SK-N-SH treated with all-trans-retinoic acid at 6 μM for 48 hours (cell line): Measurements from ENCODE around the gene COX6A2.

Source experiments
- ATAC-seq: fragments of 200-7000 bp; cut with Tn5 transposase; 3 replicates; pipeline ENCODE4 v1.9.1; 2020; ENCODE audit warnings: mild to moderate bottlenecking, moderate library complexity
- BACH2 ChIP-seq: fragments of 250-450 bp; sonication (Bioruptor Pico); IDR thresholded peaks from 2 replicates; pipeline ENCODE4 v1.9.0; 2021; ENCODE audit warnings: mild to moderate bottlenecking, borderline replicate concordance
- CREB5 ChIP-seq: fragments of 250-450 bp; sonication (Bioruptor Pico); IDR thresholded peaks from 2 replicates; pipeline ENCODE4 v1.5.1; 2020; ENCODE audit warnings: low read depth, mild to moderate bottlenecking, moderate library complexity
- CSDC2 ChIP-seq: fragments of 250-450 bp; sonication (Bioruptor Pico); IDR thresholded peaks from 2 replicates; pipeline ENCODE4 v1.5.0; 2020; ENCODE audit warnings: mild to moderate bottlenecking, moderate library complexity
- CSRNP3 ChIP-seq: fragments of 250-450 bp; sonication (Bioruptor Pico); IDR thresholded peaks from 2 replicates; pipeline ENCODE4 v1.5.1; 2021; ENCODE audit warnings: mild to moderate bottlenecking, moderate library complexity
- ESRRG ChIP-seq: fragments of 250-450 bp; sonication (Bioruptor Pico); IDR thresholded peaks from 2 replicates; pipeline ENCODE4 v1.6.1; 2021; ENCODE audit warnings: mild to moderate bottlenecking
- GLIS3 ChIP-seq: fragments of 250-450 bp; sonication (Bioruptor Pico); IDR thresholded peaks from 2 replicates; pipeline ENCODE4 v1.5.0; 2020; ENCODE audit warnings: mild to moderate bottlenecking, moderate library complexity
- ISL1 ChIP-seq: fragments of 250-450 bp; sonication (Bioruptor Pico); IDR thresholded peaks from 2 replicates; pipeline ENCODE4 v2.1.2; 2022; ENCODE audit warnings: mild to moderate bottlenecking, moderate library complexity
- OSR1 ChIP-seq: fragments of 250-450 bp; sonication (Bioruptor Pico); IDR thresholded peaks from 2 replicates; pipeline ENCODE4 v1.8.0; 2022; ENCODE audit warnings: moderate library complexity, mild to moderate bottlenecking, inconsistent platforms
- PATZ1 ChIP-seq: fragments of 250-450 bp; sonication (Bioruptor Pico); IDR thresholded peaks from 2 replicates; pipeline ENCODE4 v1.8.0; 2020; ENCODE audit warnings: mild to moderate bottlenecking, moderate library complexity, borderline replicate concordance
- POU6F1 ChIP-seq: fragments of 250-450 bp; sonication (Bioruptor Pico); IDR thresholded peaks from 2 replicates; pipeline ENCODE4 v1.8.0; 2021; ENCODE audit warnings: low read depth, mild to moderate bottlenecking, moderate library complexity, borderline replicate concordance
- RARB ChIP-seq: fragments of 250-450 bp; sonication (Bioruptor Pico); IDR thresholded peaks from 2 replicates; pipeline ENCODE4 v1.8.0; 2021; ENCODE audit warnings: mild to moderate bottlenecking, moderate library complexity
- SNAI2 ChIP-seq: fragments of 250-450 bp; sonication (Bioruptor Pico); IDR thresholded peaks from 2 replicates; pipeline ENCODE4 v1.5.0; 2020; ENCODE audit warnings: mild to moderate bottlenecking, moderate library complexity
- TCF4 ChIP-seq: fragments of 250-450 bp; sonication (Bioruptor Pico); IDR thresholded peaks from 2 replicates; pipeline ENCODE4 v1.8.0; 2021; ENCODE audit warnings: mild to moderate bottlenecking, moderate library complexity, borderline replicate concordance
- TOX ChIP-seq: fragments of 250-450 bp; sonication (Bioruptor Pico); IDR thresholded peaks from 2 replicates; pipeline ENCODE4 v1.8.0; 2021; ENCODE audit warnings: mild to moderate bottlenecking, moderate library complexity, borderline replicate concordance
- TSHZ2 ChIP-seq: fragments of 250-450 bp; sonication (Bioruptor Pico); IDR thresholded peaks from 2 replicates; pipeline ENCODE4 v1.5.0; 2020; ENCODE audit warnings: mild to moderate bottlenecking, moderate library complexity
- ZC3H10 ChIP-seq: fragments of 250-450 bp; sonication (Bioruptor Pico); IDR thresholded peaks from 2 replicates; pipeline ENCODE4 v1.5.1; 2021; ENCODE audit warnings: mild to moderate bottlenecking, moderate library complexity
- ZFP3 ChIP-seq: fragments of 250-450 bp; sonication (Bioruptor Pico); IDR thresholded peaks from 2 replicates; pipeline ENCODE4 v1.5.0; 2020; ENCODE audit warnings: mild to moderate bottlenecking, moderate library complexity
- ZFP30 ChIP-seq: fragments of 450-650 bp; formaldehyde crosslinking; IDR thresholded peaks from 2 replicates; pipeline ENCODE4 v1.5.0; 2022; ENCODE audit warnings: mild to moderate bottlenecking, moderate library complexity
- ZNF565 ChIP-seq: fragments of 450-650 bp; formaldehyde crosslinking; conservative IDR thresholded peaks from 2 replicates; pipeline ENCODE4 v1.5.0; 2020; ENCODE audit warnings: low read depth, mild to moderate bottlenecking, moderate library complexity
- ZNF70 ChIP-seq: fragments of 450-650 bp; formaldehyde crosslinking; IDR thresholded peaks from 2 replicates; pipeline ENCODE4 v1.5.0; 2020; ENCODE audit warnings: mild to moderate bottlenecking, moderate library complexity
- ZNF8 ChIP-seq: fragments of 450-650 bp; formaldehyde crosslinking; IDR thresholded peaks from 2 replicates; pipeline ENCODE4 v1.5.0; 2020; ENCODE audit warnings: mild to moderate bottlenecking, moderate library complexity

COX6A2 gene

GRCh38 chr16:31464781-31465260 is 36.7 kb upstream of the COX6A2 start:
- no peak for TF ChIP-seq SNAI2 (CRISPR knock-in tag)
- no peak for TF ChIP-seq ZNF8 (CRISPR knock-in tag)
- TF ChIP-seq RARB (CRISPR knock-in tag) = no peak
- TF ChIP-seq OSR1 (CRISPR knock-in tag) = no peak

GRCh38 chr16:31464348-31464769 is 36.2 kb upstream of the COX6A2 start:
- TF ChIP-seq TOX (CRISPR knock-in tag) (no peak), ISL1 (CRISPR knock-in tag) (no peak), RARB (CRISPR knock-in tag) (no peak), ZNF565 (no peak), CREB5 (CRISPR knock-in tag) (no peak), ZFP30 (no peak), SNAI2 (CRISPR knock-in tag) (no peak), OSR1 (CRISPR knock-in tag) (no peak), BACH2 (no peak), CSRNP3 (CRISPR knock-in tag) (no peak), GLIS3 (CRISPR knock-in tag) (no peak), PATZ1 (CRISPR knock-in tag) (no peak), ESRRG (no peak), POU6F1 (CRISPR knock-in tag) (no peak), CSDC2 (CRISPR knock-in tag) (no peak)
- ATAC-seq = no peak

More at GRCh38 chr16:31464781-31465260, 36.7 kb upstream of the COX6A2 start:
- ATAC-seq = no peak

- ATAC-seq = no peak
Observed at GRCh38 chr16:31461921-31462804, 34.0 kb upstream of the COX6A2 start.

GRCh38 chr16:31461201-31461920 is 33.2 kb upstream of the COX6A2 start:
- no peak for ATAC-seq
- TF ChIP-seq TCF4 = no peak
- TF ChIP-seq CSDC2 (CRISPR knock-in tag) = no peak
- no peak for TF ChIP-seq ZNF70
- no peak for TF ChIP-seq CREB5 (CRISPR knock-in tag)
- TF ChIP-seq CSRNP3 (CRISPR knock-in tag) = no peak
- TF ChIP-seq TOX (CRISPR knock-in tag) = no peak
- TF ChIP-seq TSHZ2 = no peak

More at GRCh38 chr16:31461921-31462804, 34.0 kb upstream of the COX6A2 start:
- no peak for TF ChIP-seq ZC3H10 (CRISPR knock-in tag)
- no peak for TF ChIP-seq ZFP3 (CRISPR knock-in tag)
- no peak for TF ChIP-seq CSDC2 (CRISPR knock-in tag)
